ENCODE results near the gene MX1. TPM values are rescaled to one million over a fixed set of nuclear protein-coding genes. Genes with fewer than 3 reads are reported as not detected.

Gene MX1
- polyA plus RNA-seq, 1 donor from 2014 or later = 0.07 TPM

GRCh38 chr21:41410361-41410760 lies 15.7 kb upstream of the MX1 start:
- no peak for TF ChIP-seq SMC3 (conservative IDR thresholded peaks at IDR 0.05; ENCODE audit: poor library complexity)
- TF ChIP-seq TAF1 (IDR thresholded peaks at IDR 0.05; ENCODE audit: low read depth) = no peak
- TF ChIP-seq, protein P1, sequence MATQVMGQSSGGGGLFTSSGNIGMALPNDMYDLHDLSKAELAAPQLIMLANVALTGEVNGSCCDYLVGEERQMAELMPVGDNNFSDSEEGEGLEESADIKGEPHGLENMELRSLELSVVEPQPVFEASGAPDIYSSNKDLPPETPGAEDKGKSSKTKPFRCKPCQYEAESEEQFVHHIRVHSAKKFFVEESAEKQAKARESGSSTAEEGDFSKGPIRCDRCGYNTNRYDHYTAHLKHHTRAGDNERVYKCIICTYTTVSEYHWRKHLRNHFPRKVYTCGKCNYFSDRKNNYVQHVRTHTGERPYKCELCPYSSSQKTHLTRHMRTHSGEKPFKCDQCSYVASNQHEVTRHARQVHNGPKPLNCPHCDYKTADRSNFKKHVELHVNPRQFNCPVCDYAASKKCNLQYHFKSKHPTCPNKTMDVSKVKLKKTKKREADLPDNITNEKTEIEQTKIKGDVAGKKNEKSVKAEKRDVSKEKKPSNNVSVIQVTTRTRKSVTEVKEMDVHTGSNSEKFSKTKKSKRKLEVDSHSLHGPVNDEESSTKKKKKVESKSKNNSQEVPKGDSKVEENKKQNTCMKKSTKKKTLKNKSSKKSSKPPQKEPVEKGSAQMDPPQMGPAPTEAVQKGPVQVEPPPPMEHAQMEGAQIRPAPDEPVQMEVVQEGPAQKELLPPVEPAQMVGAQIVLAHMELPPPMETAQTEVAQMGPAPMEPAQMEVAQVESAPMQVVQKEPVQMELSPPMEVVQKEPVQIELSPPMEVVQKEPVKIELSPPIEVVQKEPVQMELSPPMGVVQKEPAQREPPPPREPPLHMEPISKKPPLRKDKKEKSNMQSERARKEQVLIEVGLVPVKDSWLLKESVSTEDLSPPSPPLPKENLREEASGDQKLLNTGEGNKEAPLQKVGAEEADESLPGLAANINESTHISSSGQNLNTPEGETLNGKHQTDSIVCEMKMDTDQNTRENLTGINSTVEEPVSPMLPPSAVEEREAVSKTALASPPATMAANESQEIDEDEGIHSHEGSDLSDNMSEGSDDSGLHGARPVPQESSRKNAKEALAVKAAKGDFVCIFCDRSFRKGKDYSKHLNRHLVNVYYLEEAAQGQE (IDR thresholded peaks at IDR 0.05; ENCODE audit: borderline replicate concordance) = no peak
- TF ChIP-seq, protein P2, sequence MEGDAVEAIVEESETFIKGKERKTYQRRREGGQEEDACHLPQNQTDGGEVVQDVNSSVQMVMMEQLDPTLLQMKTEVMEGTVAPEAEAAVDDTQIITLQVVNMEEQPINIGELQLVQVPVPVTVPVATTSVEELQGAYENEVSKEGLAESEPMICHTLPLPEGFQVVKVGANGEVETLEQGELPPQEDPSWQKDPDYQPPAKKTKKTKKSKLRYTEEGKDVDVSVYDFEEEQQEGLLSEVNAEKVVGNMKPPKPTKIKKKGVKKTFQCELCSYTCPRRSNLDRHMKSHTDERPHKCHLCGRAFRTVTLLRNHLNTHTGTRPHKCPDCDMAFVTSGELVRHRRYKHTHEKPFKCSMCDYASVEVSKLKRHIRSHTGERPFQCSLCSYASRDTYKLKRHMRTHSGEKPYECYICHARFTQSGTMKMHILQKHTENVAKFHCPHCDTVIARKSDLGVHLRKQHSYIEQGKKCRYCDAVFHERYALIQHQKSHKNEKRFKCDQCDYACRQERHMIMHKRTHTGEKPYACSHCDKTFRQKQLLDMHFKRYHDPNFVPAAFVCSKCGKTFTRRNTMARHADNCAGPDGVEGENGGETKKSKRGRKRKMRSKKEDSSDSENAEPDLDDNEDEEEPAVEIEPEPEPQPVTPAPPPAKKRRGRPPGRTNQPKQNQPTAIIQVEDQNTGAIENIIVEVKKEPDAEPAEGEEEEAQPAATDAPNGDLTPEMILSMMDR (IDR thresholded peaks at IDR 0.05; ENCODE audit: poor library complexity, severe bottlenecking) = no peak
- TF ChIP-seq EP300 (conservative IDR thresholded peaks at IDR 0.05; ENCODE audit: poor library complexity, severe bottlenecking) = no peak
- no peak for TF ChIP-seq MXI1 (conservative IDR thresholded peaks at IDR 0.05; ENCODE audit: poor library complexity, severe bottlenecking)
- H4K20me1 ChIP-seq (ENCODE audit: insufficient read depth) = no peaks in the 10 kb centered on the region
- no peaks in the 10 kb centered on the region for H3K36me3 ChIP-seq (ENCODE audit: insufficient read depth, low read length)
- H3K9me3 ChIP-seq (ENCODE audit: low read length) = no peaks in the 10 kb centered on the region
- no peak overlapping the region for H3K9ac ChIP-seq (ENCODE audit: low read length)
- H2AFZ ChIP-seq (ENCODE audit: low read depth, low read length) = no peak overlapping the region
- H3K4me3 ChIP-seq (ENCODE audit: low read length) = no peak overlapping the region
- no peaks in the 10 kb centered on the region for H3K27me3 ChIP-seq (ENCODE audit: insufficient read depth, low read depth, low read length)
- no peak overlapping the region for H3K4me2 ChIP-seq (ENCODE audit: low read length)
- no peaks in the 10 kb centered on the region for H3K79me2 ChIP-seq (replicated peaks; ENCODE audit: insufficient read depth, low read length)
- H3K9me2 ChIP-seq (ENCODE audit: insufficient read depth, low read length) = no peaks in the 10 kb centered on the region
- H3K27ac ChIP-seq (ENCODE audit: low read length) = no peak overlapping the region
- H3F3A ChIP-seq (ENCODE audit: insufficient read depth, low read length, poor library complexity, severe bottlenecking) = no peaks in the 10 kb centered on the region

DNA sequence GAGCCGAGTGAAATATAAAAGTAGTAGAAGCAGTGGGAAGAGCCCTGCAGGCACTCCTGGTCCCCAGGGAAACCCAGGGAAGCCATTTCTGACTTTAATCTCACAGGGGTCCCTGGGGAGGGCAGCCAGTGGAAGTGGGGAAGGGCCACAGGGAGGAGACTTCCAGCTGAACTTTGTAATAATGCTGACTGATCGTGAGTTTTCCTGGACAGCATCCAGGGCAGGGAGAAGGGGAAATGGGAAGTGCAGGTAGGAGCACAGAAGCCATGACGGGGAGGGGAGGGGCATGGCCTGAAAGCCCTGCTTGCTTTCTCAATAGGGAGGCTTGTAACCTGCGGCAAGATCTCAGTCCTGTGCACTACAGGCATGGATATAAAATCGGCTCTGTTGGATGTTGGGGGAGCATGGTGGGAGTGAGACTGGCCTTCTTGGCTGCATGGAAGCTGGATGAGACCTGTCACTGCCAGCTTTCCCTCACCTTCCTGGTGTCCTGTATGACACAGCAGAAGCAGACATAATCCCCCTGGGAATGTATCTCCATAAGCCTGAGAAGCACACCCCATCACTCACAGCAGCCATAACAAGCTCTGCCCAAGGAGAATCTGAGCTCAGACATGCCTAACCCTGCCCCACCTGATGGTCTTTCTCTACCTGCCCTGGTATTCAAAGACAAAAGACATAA lies 15.1 kb upstream of the MX1 start:
- Histone ChIP-seq H3K27ac (ENCODE audit: low read length) (no peak overlapping the region), H3K9ac (ENCODE audit: low read length) (no peak overlapping the region), H2AFZ (ENCODE audit: low read depth, low read length) (no peak overlapping the region), H4K20me1 (ENCODE audit: insufficient read depth) (no peaks in the 10 kb centered on the region), H3K4me2 (ENCODE audit: low read length) (no peak overlapping the region), H3K27me3 (ENCODE audit: insufficient read depth, low read depth, low read length) (no peaks in the 10 kb centered on the region), H3K9me2 (ENCODE audit: insufficient read depth, low read length) (no peaks in the 10 kb centered on the region), H3K9me3 (ENCODE audit: low read length) (no peaks in the 10 kb centered on the region), H3K4me3 (ENCODE audit: low read length) (no peak overlapping the region), H3K36me3 (ENCODE audit: insufficient read depth, low read length) (no peaks in the 10 kb centered on the region), H3K79me2 (replicated peaks; ENCODE audit: insufficient read depth, low read length) (no peaks in the 10 kb centered on the region), H3F3A (ENCODE audit: insufficient read depth, low read length, poor library complexity, severe bottlenecking) (no peaks in the 10 kb centered on the region)
- TF ChIP-seq SMC3 (conservative IDR thresholded peaks at IDR 0.05; ENCODE audit: poor library complexity) (no peak), POLR2AphosphoS5 (IDR thresholded peaks at IDR 0.05) (no peak), MXI1 (conservative IDR thresholded peaks at IDR 0.05; ENCODE audit: poor library complexity, severe bottlenecking) (no peak), EZH2 (IDR thresholded peaks at IDR 0.05; ENCODE audit: borderline replicate concordance, insufficient read depth, low read length, poor library complexity, severe bottlenecking) (no peak), TAF1 (IDR thresholded peaks at IDR 0.05; ENCODE audit: low read depth) (no peak)
- TF ChIP-seq, protein P2 (IDR thresholded peaks at IDR 0.05; ENCODE audit: poor library complexity, severe bottlenecking) = no peak
